WTC11 (cell line): Measurements from ENCODE around the gene NMB. TPM values are rescaled to one million over a fixed set of nuclear protein-coding genes. Genes with fewer than 3 reads are reported as not detected.

ENCODE experiments used
- ATF1 ChIP-seq: sonication (generic); formaldehyde crosslinking; IDR thresholded peaks from 2 replicates; pipeline ENCODE4 v1.8.1; 2023; ENCODE audit warnings: mild to moderate bottlenecking, moderate library complexity, missing genetic modification reagents
- IRF2 ChIP-seq: sonication (generic); formaldehyde crosslinking; IDR thresholded peaks from 2 replicates; pipeline ENCODE4 v1.8.0; 2022; ENCODE audit warnings: low read depth, missing genetic modification reagents, borderline replicate concordance
- NFATC4 ChIP-seq: fragments of 250-450 bp; sonication (Bioruptor Pico); IDR thresholded peaks from 2 replicates; pipeline ENCODE4 v1.9.0; 2021; ENCODE audit warnings: mild to moderate bottlenecking
- TEAD4 ChIP-seq: sonication (generic); formaldehyde crosslinking; IDR thresholded peaks from 2 replicates; pipeline ENCODE4 v1.8.0; 2022; ENCODE audit warnings: mild to moderate bottlenecking, missing genetic modification reagents
- ZNF219 ChIP-seq: sonication (generic); formaldehyde crosslinking; IDR thresholded peaks from 2 replicates; pipeline ENCODE4 v1.8.0; 2023; ENCODE audit warnings: missing genetic modification reagents, mild to moderate bottlenecking, borderline replicate concordance
- total RNA-seq: library from RNA; stranded (reverse); gene quantifications from 3 replicates; pipeline ENCODE4 v1.2.3, GENCODE V29; 2021
- TF ChIP-seq, protein P1 (sequence below): sonication (generic); formaldehyde crosslinking; IDR thresholded peaks from 2 replicates; pipeline ENCODE4 v1.8.1; 2023; ENCODE audit warnings: mild to moderate bottlenecking, missing genetic modification reagents
- TF ChIP-seq, protein P2 (sequence below): sonication (generic); formaldehyde crosslinking; IDR thresholded peaks from 2 replicates; pipeline ENCODE4 v1.8.1; 2023; ENCODE audit warnings: mild to moderate bottlenecking, missing genetic modification reagents, borderline replicate concordance
- TF ChIP-seq, protein P3 (sequence below): sonication (generic); formaldehyde crosslinking; IDR thresholded peaks from 2 replicates; pipeline ENCODE4 v1.8.0; 2022; ENCODE audit warnings: mild to moderate bottlenecking, missing genetic modification reagents
- TF ChIP-seq, protein P4 (sequence below): sonication (generic); formaldehyde crosslinking; IDR thresholded peaks from 2 replicates; pipeline ENCODE4 v1.8.0; 2023; ENCODE audit warnings: missing genetic modification reagents, mild to moderate bottlenecking, borderline replicate concordance
- TF ChIP-seq, protein P5 (sequence below): sonication (generic); formaldehyde crosslinking; IDR thresholded peaks from 2 replicates; pipeline ENCODE4 v1.8.1; 2023; ENCODE audit warnings: mild to moderate bottlenecking, moderate library complexity, missing genetic modification reagents

NMB gene
- total RNA-seq, 1 experiment from 2014 or later, result 14.9 TPM

DNA sequence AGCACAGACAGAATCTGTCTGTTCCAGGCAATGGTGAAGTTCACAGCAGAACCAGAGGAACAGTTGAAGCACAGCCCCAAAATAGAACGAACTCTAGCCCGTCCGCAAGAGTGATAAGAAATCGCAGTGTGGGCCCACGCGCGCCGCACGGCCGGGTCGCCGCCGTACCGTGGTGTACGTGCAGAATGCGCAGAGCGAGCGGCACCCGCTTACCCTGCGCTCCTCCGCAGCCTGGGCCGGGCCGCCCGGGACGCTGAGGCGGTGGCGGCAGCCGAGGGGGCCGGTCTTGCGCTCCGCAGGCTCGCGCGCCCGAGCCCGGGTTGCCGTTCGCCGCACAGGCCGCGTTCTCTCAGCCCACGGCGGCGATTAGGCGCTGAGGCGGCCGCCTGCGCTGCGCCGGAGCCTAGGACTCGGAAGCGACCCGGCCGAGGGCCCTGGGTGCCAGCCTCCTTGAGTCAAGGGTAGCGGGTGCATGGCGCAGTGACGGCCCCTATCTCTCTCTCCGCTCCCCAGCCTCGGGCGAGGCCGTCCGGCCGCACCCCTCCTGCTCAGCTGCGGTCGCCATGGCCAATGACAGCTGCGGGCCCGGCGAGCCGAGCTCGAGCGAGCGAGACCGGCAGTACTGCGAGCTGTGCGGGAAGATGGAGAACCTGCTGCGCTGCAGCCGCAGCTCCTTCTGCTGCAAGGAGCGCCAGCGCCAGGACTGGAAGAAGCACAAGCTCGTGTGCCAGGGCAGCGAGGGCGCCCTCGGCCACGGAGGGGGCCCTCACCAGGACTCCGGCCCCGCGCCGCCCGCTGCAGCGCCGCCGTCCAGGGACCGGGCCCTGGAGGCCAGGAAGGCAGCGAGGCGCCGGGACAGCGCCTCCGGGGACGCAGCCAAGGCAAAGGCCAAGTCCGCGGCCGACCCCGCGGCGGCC is 24.4 kb downstream of the NMB start (continued):
- TF ChIP-seq, protein P1, sequence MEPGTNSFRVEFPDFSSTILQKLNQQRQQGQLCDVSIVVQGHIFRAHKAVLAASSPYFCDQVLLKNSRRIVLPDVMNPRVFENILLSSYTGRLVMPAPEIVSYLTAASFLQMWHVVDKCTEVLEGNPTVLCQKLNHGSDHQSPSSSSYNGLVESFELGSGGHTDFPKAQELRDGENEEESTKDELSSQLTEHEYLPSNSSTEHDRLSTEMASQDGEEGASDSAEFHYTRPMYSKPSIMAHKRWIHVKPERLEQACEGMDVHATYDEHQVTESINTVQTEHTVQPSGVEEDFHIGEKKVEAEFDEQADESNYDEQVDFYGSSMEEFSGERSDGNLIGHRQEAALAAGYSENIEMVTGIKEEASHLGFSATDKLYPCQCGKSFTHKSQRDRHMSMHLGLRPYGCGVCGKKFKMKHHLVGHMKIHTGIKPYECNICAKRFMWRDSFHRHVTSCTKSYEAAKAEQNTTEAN (CRISPR knock-in tag), result no peak
- TF ChIP-seq, protein P2, sequence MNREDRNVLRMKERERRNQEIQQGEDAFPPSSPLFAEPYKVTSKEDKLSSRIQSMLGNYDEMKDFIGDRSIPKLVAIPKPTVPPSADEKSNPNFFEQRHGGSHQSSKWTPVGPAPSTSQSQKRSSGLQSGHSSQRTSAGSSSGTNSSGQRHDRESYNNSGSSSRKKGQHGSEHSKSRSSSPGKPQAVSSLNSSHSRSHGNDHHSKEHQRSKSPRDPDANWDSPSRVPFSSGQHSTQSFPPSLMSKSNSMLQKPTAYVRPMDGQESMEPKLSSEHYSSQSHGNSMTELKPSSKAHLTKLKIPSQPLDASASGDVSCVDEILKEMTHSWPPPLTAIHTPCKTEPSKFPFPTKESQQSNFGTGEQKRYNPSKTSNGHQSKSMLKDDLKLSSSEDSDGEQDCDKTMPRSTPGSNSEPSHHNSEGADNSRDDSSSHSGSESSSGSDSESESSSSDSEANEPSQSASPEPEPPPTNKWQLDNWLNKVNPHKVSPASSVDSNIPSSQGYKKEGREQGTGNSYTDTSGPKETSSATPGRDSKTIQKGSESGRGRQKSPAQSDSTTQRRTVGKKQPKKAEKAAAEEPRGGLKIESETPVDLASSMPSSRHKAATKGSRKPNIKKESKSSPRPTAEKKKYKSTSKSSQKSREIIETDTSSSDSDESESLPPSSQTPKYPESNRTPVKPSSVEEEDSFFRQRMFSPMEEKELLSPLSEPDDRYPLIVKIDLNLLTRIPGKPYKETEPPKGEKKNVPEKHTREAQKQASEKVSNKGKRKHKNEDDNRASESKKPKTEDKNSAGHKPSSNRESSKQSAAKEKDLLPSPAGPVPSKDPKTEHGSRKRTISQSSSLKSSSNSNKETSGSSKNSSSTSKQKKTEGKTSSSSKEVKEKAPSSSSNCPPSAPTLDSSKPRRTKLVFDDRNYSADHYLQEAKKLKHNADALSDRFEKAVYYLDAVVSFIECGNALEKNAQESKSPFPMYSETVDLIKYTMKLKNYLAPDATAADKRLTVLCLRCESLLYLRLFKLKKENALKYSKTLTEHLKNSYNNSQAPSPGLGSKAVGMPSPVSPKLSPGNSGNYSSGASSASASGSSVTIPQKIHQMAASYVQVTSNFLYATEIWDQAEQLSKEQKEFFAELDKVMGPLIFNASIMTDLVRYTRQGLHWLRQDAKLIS (CRISPR knock-in tag), result no peak
- TF ChIP-seq, protein P3, sequence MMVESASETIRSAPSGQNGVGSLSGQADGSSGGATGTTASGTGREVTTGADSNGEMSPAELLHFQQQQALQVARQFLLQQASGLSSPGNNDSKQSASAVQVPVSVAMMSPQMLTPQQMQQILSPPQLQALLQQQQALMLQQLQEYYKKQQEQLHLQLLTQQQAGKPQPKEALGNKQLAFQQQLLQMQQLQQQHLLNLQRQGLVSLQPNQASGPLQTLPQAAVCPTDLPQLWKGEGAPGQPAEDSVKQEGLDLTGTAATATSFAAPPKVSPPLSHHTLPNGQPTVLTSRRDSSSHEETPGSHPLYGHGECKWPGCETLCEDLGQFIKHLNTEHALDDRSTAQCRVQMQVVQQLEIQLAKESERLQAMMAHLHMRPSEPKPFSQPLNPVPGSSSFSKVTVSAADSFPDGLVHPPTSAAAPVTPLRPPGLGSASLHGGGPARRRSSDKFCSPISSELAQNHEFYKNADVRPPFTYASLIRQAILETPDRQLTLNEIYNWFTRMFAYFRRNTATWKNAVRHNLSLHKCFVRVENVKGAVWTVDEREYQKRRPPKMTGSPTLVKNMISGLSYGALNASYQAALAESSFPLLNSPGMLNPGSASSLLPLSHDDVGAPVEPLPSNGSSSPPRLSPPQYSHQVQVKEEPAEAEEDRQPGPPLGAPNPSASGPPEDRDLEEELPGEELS (CRISPR knock-in tag), result peak; percentile 45; the same call in 1 of the 2 replicates
- TF ChIP-seq, protein P4, sequence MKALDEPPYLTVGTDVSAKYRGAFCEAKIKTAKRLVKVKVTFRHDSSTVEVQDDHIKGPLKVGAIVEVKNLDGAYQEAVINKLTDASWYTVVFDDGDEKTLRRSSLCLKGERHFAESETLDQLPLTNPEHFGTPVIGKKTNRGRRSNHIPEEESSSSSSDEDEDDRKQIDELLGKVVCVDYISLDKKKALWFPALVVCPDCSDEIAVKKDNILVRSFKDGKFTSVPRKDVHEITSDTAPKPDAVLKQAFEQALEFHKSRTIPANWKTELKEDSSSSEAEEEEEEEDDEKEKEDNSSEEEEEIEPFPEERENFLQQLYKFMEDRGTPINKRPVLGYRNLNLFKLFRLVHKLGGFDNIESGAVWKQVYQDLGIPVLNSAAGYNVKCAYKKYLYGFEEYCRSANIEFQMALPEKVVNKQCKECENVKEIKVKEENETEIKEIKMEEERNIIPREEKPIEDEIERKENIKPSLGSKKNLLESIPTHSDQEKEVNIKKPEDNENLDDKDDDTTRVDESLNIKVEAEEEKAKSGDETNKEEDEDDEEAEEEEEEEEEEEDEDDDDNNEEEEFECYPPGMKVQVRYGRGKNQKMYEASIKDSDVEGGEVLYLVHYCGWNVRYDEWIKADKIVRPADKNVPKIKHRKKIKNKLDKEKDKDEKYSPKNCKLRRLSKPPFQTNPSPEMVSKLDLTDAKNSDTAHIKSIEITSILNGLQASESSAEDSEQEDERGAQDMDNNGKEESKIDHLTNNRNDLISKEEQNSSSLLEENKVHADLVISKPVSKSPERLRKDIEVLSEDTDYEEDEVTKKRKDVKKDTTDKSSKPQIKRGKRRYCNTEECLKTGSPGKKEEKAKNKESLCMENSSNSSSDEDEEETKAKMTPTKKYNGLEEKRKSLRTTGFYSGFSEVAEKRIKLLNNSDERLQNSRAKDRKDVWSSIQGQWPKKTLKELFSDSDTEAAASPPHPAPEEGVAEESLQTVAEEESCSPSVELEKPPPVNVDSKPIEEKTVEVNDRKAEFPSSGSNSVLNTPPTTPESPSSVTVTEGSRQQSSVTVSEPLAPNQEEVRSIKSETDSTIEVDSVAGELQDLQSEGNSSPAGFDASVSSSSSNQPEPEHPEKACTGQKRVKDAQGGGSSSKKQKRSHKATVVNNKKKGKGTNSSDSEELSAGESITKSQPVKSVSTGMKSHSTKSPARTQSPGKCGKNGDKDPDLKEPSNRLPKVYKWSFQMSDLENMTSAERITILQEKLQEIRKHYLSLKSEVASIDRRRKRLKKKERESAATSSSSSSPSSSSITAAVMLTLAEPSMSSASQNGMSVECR (CRISPR knock-in tag), result 0 out of 2 replicates have a peak, but pooled peaks have one; percentile 18
- TF ChIP-seq ATF1 (CRISPR knock-in tag) (no peak), NFATC4 (CRISPR knock-in tag) (no peak), IRF2 (CRISPR knock-in tag) (no peak), TEAD4 (CRISPR knock-in tag) (no peak), ZNF219 (CRISPR knock-in tag) (no peak)
- TF ChIP-seq, protein P5, sequence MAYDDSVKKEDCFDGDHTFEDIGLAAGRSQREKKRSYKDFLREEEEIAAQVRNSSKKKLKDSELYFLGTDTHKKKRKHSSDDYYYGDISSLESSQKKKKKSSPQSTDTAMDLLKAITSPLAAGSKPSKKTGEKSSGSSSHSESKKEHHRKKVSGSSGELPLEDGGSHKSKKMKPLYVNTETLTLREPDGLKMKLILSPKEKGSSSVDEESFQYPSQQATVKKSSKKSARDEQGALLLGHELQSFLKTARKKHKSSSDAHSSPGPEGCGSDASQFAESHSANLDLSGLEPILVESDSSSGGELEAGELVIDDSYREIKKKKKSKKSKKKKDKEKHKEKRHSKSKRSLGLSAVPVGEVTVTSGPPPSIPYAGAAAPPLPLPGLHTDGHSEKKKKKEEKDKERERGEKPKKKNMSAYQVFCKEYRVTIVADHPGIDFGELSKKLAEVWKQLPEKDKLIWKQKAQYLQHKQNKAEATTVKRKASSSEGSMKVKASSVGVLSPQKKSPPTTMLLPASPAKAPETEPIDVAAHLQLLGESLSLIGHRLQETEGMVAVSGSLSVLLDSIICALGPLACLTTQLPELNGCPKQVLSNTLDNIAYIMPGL, result peak; percentile 79; the same call in 1 of the 2 replicates
